Measurements from ENCODE around the gene AVP. TPM values are rescaled to one million over a fixed set of nuclear protein-coding genes. Genes with fewer than 3 reads are reported as not detected.
A peak's percentile ranks its signal among the peaks of the same experiment; 100 is the strongest.

The AVP gene
- total and polyA plus RNA-seq, 7 experiments from 2014 or later = 0.89 TPM; not detected in 6

- Mint-ChIP-seq H3K27ac (peak overlapping the region in 2 of 9 donors; percentile 3 to 20), H3K4me3 (peak overlapping the region in 9 of 10 donors; percentile 27 to 79 (median 59))
- POLR2A ChIA-PET = interaction anchor here (0.7 to 2.2 kb wide), 6 partner anchors 9 to 35 kb away, joined by 3 to 24 read pairs (median 4); no protein-coding TSS in a partner anchor
These were observed 1.3 kb downstream of the AVP start for GRCh38 chr20:3082955-3083952.

DNA sequence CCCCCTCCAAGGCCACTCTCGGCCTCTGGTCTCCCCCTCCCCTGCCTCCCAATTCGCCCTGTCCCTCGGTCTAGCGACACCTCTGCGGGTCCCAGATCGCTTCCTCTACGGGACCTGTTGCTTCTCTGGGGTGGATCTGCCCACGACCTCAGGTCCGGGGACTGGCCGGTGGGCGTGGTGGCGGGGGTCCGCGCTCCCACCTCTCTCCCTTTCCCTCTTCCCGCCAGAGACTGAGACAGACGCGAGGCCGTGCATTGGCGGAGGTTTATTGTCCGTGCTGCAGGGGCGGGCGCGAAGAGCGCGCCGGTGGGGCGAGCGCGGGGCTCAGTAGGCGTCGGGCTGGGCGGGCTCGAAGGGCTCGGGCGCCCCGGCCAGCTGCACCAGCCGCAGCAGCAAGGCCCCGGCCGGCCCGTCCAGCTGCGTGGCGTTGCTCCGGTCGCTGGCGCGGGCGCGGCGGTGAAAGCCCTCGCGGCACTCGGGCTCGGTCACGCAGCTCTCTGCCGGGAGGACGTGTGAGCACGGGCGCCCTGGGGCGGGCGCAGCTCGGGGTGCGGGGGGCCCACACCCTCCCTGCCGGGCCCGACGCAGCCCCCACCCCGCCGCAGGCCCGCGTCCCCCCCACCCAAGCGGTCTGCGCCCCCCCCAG is 2.1 kb downstream of the AVP start:
- POLR2A ChIA-PET = interaction anchor here (0.9 to 2.2 kb wide), 4 partner anchors 10 to 19 kb away, joined by 3 to 24 read pairs (median 7); no protein-coding TSS in a partner anchor
- Histone ChIP-seq H3K4me1 (ENCODE audit: control insufficient read depth in 2 of 2, insufficient read depth in 2 of 2, low read length in 2 of 2) (peaks cover 0 to 14% of the 10 kb centered on the region in 2 donors), H3K27me3 (ENCODE audit: control insufficient read depth in 2 of 2, insufficient read depth in 2 of 2, low read length in 2 of 2) (peaks cover 0 to 13% of the 10 kb centered on the region in 2 donors), H3K4me3 (ENCODE audit: low read length) (peak overlapping the region; percentile 24), H3K27ac (ENCODE audit: low read depth, low read length) (no peak overlapping the region), H3K36me3 (ENCODE audit: control insufficient read depth in 2 of 3, insufficient read depth in 3 of 3, low read length in 3 of 3) (no peaks in the 10 kb centered on the region), H3K9me3 (ENCODE audit: control insufficient read depth in 2 of 3, low read length in 3 of 3) (no peaks in the 10 kb centered on the region)
- H3K4me1 Mint-ChIP-seq = peaks cover 11 to 19% (median 17%) of the 10 kb centered on the region in 7 donors
- H3K27me3 Mint-ChIP-seq = peaks cover 8 to 62% (median 23%) of the 10 kb centered on the region in 5 donors
- H3K36me3 Mint-ChIP-seq = peaks cover 0 to 10% (median 0%) of the 10 kb centered on the region in 5 donors
- peaks cover 0 to 6% (median 0%) of the 10 kb centered on the region in 11 donors for H3K9me3 Mint-ChIP-seq
- no peak overlapping the region for H3K27ac Mint-ChIP-seq
- H3K4me3 Mint-ChIP-seq = peak overlapping the region; percentile 62 to 83 (median 72)
- intact Hi-C loops (cut with micrococcal nuclease) = no loop called here
- ATAC-seq = peak; percentile 35
- peak in 1 of 9 donors; percentile 10 for DNase-seq
- CTCF ChIA-PET = no interaction called here

More at GRCh38 chr20:3082955-3083952, 1.3 kb downstream of the AVP start:
- DNase-seq = peak in 3 of 9 donors; percentile 20 to 42 (median 23)
- CTCF ChIA-PET = no interaction called here
- H3K9me3 Mint-ChIP-seq = peaks cover 0 to 2% (median 0%) of the 10 kb centered on the region in 11 donors
- intact Hi-C loops (cut with micrococcal nuclease) = no loop called here
- peaks cover 0 to 8% of the 10 kb centered on the region in 2 donors for H3K4me1 ChIP-seq (ENCODE audit: control insufficient read depth in 2 of 2, insufficient read depth in 2 of 2, low read length in 2 of 2)
- H3K4me1 Mint-ChIP-seq = peaks cover 5 to 13% (median 9%) of the 10 kb centered on the region in 7 donors
- ATAC-seq = peak; percentile 25
- peak overlapping the region; percentile 17 for H3K4me3 ChIP-seq (ENCODE audit: low read length)
- H3K27me3 Mint-ChIP-seq = peaks cover 8 to 56% (median 23%) of the 10 kb centered on the region in 5 donors
- H3K9me3 ChIP-seq (ENCODE audit: control insufficient read depth in 2 of 3, low read length in 3 of 3) = no peaks in the 10 kb centered on the region
- H3K36me3 Mint-ChIP-seq = peaks cover 0 to 4% (median 0%) of the 10 kb centered on the region in 5 donors
- no peaks in the 10 kb centered on the region for H3K36me3 ChIP-seq (ENCODE audit: control insufficient read depth in 2 of 3, insufficient read depth in 3 of 3, low read length in 3 of 3)
- no peak overlapping the region for H3K27ac ChIP-seq (ENCODE audit: low read depth, low read length)
- peaks cover 0 to 13% of the 10 kb centered on the region in 2 donors for H3K27me3 ChIP-seq (ENCODE audit: control insufficient read depth in 2 of 2, insufficient read depth in 2 of 2, low read length in 2 of 2)

DNA sequence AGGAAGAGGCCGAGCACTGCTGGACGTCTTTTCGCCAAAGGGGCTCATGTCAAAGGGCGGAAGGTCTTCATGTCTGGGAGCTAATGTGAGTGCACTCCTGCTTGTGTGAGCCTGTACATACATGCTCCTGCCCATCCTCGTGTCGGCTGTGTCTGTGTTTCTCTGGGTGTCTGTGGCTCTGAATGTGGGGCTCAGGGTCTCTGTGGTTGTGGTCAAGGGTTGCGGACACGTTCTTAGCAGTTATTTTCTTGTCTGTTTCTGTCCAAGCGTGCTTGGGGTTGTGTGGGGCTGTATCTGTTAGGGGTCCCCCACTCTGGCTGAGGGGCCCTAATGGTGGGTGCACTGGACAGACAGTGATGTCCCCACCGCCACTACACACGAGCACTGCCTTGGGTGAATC is 2.9 kb downstream of the AVP start:
- Mint-ChIP-seq H3K27me3 (peaks cover 8 to 62% (median 23%) of the 10 kb centered on the region in 5 donors), H3K27ac (peak overlapping the region in 1 of 9 donors; percentile 32), H3K4me3 (peak overlapping the region in 9 of 10 donors; percentile 4 to 83 (median 72)), H3K36me3 (peaks cover 0 to 13% (median 0%) of the 10 kb centered on the region in 5 donors), H3K9me3 (peaks cover 0 to 6% (median 0%) of the 10 kb centered on the region in 11 donors), H3K4me1 (peaks cover 16 to 26% (median 22%) of the 10 kb centered on the region in 7 donors)
- Histone ChIP-seq H3K4me1 (ENCODE audit: control insufficient read depth in 2 of 2, insufficient read depth in 2 of 2, low read length in 2 of 2) (peaks cover 0 to 22% of the 10 kb centered on the region in 2 donors), H3K9me3 (ENCODE audit: control insufficient read depth in 2 of 3, low read length in 3 of 3) (no peaks in the 10 kb centered on the region), H3K36me3 (ENCODE audit: control insufficient read depth in 2 of 3, insufficient read depth in 3 of 3, low read length in 3 of 3) (no peaks in the 10 kb centered on the region), H3K4me3 (ENCODE audit: low read length) (no peak overlapping the region), H3K27ac (ENCODE audit: low read depth, low read length) (no peak overlapping the region), H3K27me3 (ENCODE audit: control insufficient read depth in 2 of 2, insufficient read depth in 2 of 2, low read length in 2 of 2) (peaks cover 0 to 13% of the 10 kb centered on the region in 2 donors)
- POLR2A ChIA-PET = no interaction called here
- ATAC-seq (no peak), DNase-seq (no peak)
- CTCF ChIA-PET = no interaction called here
- intact Hi-C loops (cut with micrococcal nuclease) = no loop called here

- ChIA-PET POLR2A (no interaction called here), CTCF (no interaction called here)
- H3K27ac Mint-ChIP-seq = no peak overlapping the region
- H3K36me3 Mint-ChIP-seq = peaks cover 0 to 13% (median 0%) of the 10 kb centered on the region in 5 donors
- no peak for ATAC-seq
- peaks cover 0 to 23% of the 10 kb centered on the region in 2 donors for H3K4me1 ChIP-seq (ENCODE audit: control insufficient read depth in 2 of 2, insufficient read depth in 2 of 2, low read length in 2 of 2)
- H3K4me1 Mint-ChIP-seq = peaks cover 16 to 27% (median 23%) of the 10 kb centered on the region in 7 donors
- DNase-seq = peak in 1 of 9 donors; percentile 5
- no peak overlapping the region for H3K27ac ChIP-seq (ENCODE audit: low read depth, low read length)
- no peak overlapping the region for H3K4me3 ChIP-seq (ENCODE audit: low read length)
- intact Hi-C loops (cut with micrococcal nuclease) = no loop called here
- H3K36me3 ChIP-seq (ENCODE audit: control insufficient read depth in 2 of 3, insufficient read depth in 3 of 3, low read length in 3 of 3) = no peaks in the 10 kb centered on the region
- peaks cover 0 to 6% (median 0%) of the 10 kb centered on the region in 11 donors for H3K9me3 Mint-ChIP-seq
- H3K27me3 Mint-ChIP-seq = peaks cover 8 to 61% (median 23%) of the 10 kb centered on the region in 5 donors
- no peaks in the 10 kb centered on the region for H3K9me3 ChIP-seq (ENCODE audit: control insufficient read depth in 2 of 3, low read length in 3 of 3)
- H3K27me3 ChIP-seq (ENCODE audit: control insufficient read depth in 2 of 2, insufficient read depth in 2 of 2, low read length in 2 of 2) = peaks cover 0 to 13% of the 10 kb centered on the region in 2 donors
- H3K4me3 Mint-ChIP-seq = peak overlapping the region in 5 of 10 donors; percentile 4 to 83 (median 68)
These were observed 3.6 kb downstream of the AVP start for GRCh38 chr20:3080939-3081388.

- H3K27ac Mint-ChIP-seq = peak overlapping the region; percentile 26 to 92 (median 74)
- intact Hi-C loops (cut with micrococcal nuclease) = loop anchor here (1.0 to 5.0 kb wide), 5 partner anchors 16 to 130 kb away; partner anchors contain the start of genes FASTKD5 (in 1 of the 2), ITPA (in 1 of the 2) and UBOX5 (in 1 of the 2)
These were observed 6.8 kb downstream of the AVP start for GRCh38 chr20:3077618-3078134.

More at GRCh38 chr20:3077618-3078134, 6.8 kb downstream of the AVP start:
- Mint-ChIP-seq H3K9me3 (peaks cover 0 to 6% (median 0%) of the 10 kb centered on the region in 11 donors), H3K36me3 (peaks cover 0 to 13% (median 0%) of the 10 kb centered on the region in 5 donors), H3K27me3 (peaks cover 8 to 44% (median 23%) of the 10 kb centered on the region in 5 donors), H3K4me3 (peak overlapping the region; percentile 53 to 79 (median 61)), H3K4me1 (peaks cover 15 to 43% (median 31%) of the 10 kb centered on the region in 7 donors)
- Histone ChIP-seq H3K36me3 (ENCODE audit: control insufficient read depth in 2 of 3, insufficient read depth in 3 of 3, low read length in 3 of 3) (no peaks in the 10 kb centered on the region), H3K4me1 (ENCODE audit: control insufficient read depth in 2 of 2, insufficient read depth in 2 of 2, low read length in 2 of 2) (peaks cover 0 to 17% of the 10 kb centered on the region in 2 donors), H3K27ac (ENCODE audit: low read depth, low read length) (peak overlapping the region; percentile 30), H3K9me3 (ENCODE audit: control insufficient read depth in 2 of 3, low read length in 3 of 3) (no peaks in the 10 kb centered on the region), H3K27me3 (ENCODE audit: control insufficient read depth in 2 of 2, insufficient read depth in 2 of 2, low read length in 2 of 2) (peaks cover 0 to 7% of the 10 kb centered on the region in 2 donors), H3K4me3 (ENCODE audit: low read length) (no peak overlapping the region)
- ChIA-PET POLR2A (interaction anchor here (0.6 to 3.0 kb wide), 16 partner anchors 8 to 82 kb away, joined by 3 to 56 read pairs (median 4); partner anchors contain the start of genes FASTKD5 and UBOX5), CTCF (interaction anchor here (0.5 to 1.5 kb wide), 9 partner anchors 8 to 376 kb away, joined by 3 to 11 read pairs (median 3); no protein-coding TSS in a partner anchor)
- ATAC-seq (peak; percentile 58), DNase-seq (peak in 7 of 9 donors; percentile 44 to 66 (median 56))
